ENCODE results near the gene TBK1.

Gene TBK1

GRCh38 chr12:64433915-64434314, 18.0 kb upstream of the TBK1 start:
- H3K4me3 Mint-ChIP-seq, result no peak overlapping the region
- no peaks in the 10 kb centered on the region for H3K4me1 Mint-ChIP-seq (ENCODE audit: low read depth)
- H3K27me3 Mint-ChIP-seq, result no peaks in the 10 kb centered on the region
- no peak overlapping the region for H3K27ac Mint-ChIP-seq
- peaks cover 24% of the 10 kb centered on the region for H3K36me3 Mint-ChIP-seq
- no peaks in the 10 kb centered on the region for H3K9me3 Mint-ChIP-seq (ENCODE audit: low read depth)

DNA sequence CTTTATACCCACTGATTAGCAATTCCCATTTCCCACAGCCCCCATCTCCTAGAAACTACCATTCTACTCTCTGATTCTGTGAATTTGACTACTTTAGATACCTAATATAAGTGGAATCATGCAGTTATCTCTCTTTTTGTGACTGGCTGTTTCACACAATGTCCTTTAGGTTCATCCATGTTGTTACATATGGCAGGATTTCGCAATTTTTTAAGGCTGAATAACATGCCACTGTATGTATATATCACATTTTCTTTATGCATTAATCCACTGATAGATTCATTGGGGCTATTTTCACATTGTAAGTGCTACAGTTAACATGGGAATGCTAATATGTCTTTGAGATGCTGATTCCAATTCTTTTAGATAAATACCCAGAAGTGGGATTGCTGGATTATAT, 11.8 kb upstream of the TBK1 start:
- peaks cover 19% of the 10 kb centered on the region for H3K36me3 Mint-ChIP-seq
- H3K9me3 Mint-ChIP-seq (ENCODE audit: low read depth), result no peaks in the 10 kb centered on the region
- H3K27me3 Mint-ChIP-seq, result no peaks in the 10 kb centered on the region
- no peak overlapping the region for H3K27ac Mint-ChIP-seq
- peaks cover 6% of the 10 kb centered on the region for H3K4me1 Mint-ChIP-seq (ENCODE audit: low read depth)
- H3K4me3 Mint-ChIP-seq, result no peak overlapping the region

- no peaks in the 10 kb centered on the region for H3K27me3 Mint-ChIP-seq
- H3K27ac Mint-ChIP-seq, result peak overlapping the region; percentile 76
- H3K4me1 Mint-ChIP-seq (ENCODE audit: low read depth), result peaks cover 24% of the 10 kb centered on the region
- no peak overlapping the region for H3K4me3 Mint-ChIP-seq
- no peaks in the 10 kb centered on the region for H3K9me3 Mint-ChIP-seq (ENCODE audit: low read depth)
- peaks cover 7% of the 10 kb centered on the region for H3K36me3 Mint-ChIP-seq
Measured at GRCh38 chr12:64445490-64445889, 6.4 kb upstream of the TBK1 start.

GRCh38 chr12:64446295-64446694, 5.6 kb upstream of the TBK1 start:
- Mint-ChIP-seq H3K9me3 (ENCODE audit: low read depth) (no peaks in the 10 kb centered on the region), H3K27ac (peak overlapping the region; percentile 76)

GRCh38 chr12:64450057-64450640, 1.8 kb upstream of the TBK1 start:
- Mint-ChIP-seq H3K27ac (peak overlapping the region; percentile 88), H3K4me1 (ENCODE audit: low read depth) (peaks cover 41% of the 10 kb centered on the region), H3K9me3 (ENCODE audit: low read depth) (no peaks in the 10 kb centered on the region)

More at GRCh38 chr12:64446295-64446694, 5.6 kb upstream of the TBK1 start:
- no peak overlapping the region for H3K4me3 Mint-ChIP-seq
- no peaks in the 10 kb centered on the region for H3K27me3 Mint-ChIP-seq
- peaks cover 7% of the 10 kb centered on the region for H3K36me3 Mint-ChIP-seq
- H3K4me1 Mint-ChIP-seq (ENCODE audit: low read depth), result peaks cover 31% of the 10 kb centered on the region

GRCh38 chr12:64450711-64451486, 1.0 kb upstream of the TBK1 start:
- no peaks in the 10 kb centered on the region for H3K27me3 Mint-ChIP-seq
- H3K27ac Mint-ChIP-seq, result peak overlapping the region; percentile 88
- peak overlapping the region; percentile 90 for H3K4me3 Mint-ChIP-seq
- H3K36me3 Mint-ChIP-seq, result peaks cover 2% of the 10 kb centered on the region
- H3K4me1 Mint-ChIP-seq (ENCODE audit: low read depth), result peaks cover 45% of the 10 kb centered on the region
- H3K9me3 Mint-ChIP-seq (ENCODE audit: low read depth), result no peaks in the 10 kb centered on the region

More at GRCh38 chr12:64450057-64450640, 1.8 kb upstream of the TBK1 start:
- peaks cover 2% of the 10 kb centered on the region for H3K36me3 Mint-ChIP-seq
- peak overlapping the region; percentile 90 for H3K4me3 Mint-ChIP-seq
- H3K27me3 Mint-ChIP-seq, result no peaks in the 10 kb centered on the region

DNA sequence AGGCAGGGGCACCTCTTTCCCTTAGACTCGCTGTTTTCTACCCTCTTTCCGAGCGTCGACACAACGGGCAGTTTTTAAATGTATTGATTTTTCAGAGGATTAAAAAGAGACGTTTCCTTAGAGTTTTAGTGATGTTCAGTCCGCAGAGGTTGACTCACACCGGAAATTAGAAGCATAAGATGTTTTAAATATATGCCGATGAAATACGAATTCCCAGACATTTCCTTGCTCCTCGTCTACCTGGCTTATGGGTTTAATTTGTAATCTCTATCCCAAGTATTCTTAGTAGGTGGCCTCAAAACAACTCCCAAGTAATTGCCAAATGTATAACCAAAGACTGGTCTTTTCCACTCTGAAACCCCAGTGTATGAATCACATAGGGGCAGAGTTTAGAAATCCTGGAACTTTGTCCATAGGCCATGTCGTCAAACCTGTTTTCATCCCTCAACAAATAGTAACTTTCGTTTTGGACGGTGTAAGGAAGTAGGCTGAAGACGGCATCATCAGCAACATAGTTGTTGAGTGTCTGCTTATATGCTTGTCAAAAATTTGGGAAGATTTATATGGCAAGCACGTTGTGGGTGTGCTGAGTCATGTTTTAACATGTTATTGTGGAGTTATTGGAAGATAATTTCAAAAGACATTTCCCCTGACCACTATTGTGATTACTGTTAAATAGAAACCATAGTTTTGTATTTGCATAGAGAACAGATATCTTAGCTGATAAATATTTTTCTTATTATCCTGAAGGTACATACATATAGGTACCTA, 824 bp downstream of the TBK1 start:
- H3K27ac Mint-ChIP-seq, result peak overlapping the region; percentile 88
- H3K9me3 Mint-ChIP-seq (ENCODE audit: low read depth), result no peaks in the 10 kb centered on the region
- peaks cover 50% of the 10 kb centered on the region for H3K4me1 Mint-ChIP-seq (ENCODE audit: low read depth)
- H3K4me3 Mint-ChIP-seq, result peak overlapping the region; percentile 90
- H3K27me3 Mint-ChIP-seq, result no peaks in the 10 kb centered on the region
- peaks cover 5% of the 10 kb centered on the region for H3K36me3 Mint-ChIP-seq

DNA sequence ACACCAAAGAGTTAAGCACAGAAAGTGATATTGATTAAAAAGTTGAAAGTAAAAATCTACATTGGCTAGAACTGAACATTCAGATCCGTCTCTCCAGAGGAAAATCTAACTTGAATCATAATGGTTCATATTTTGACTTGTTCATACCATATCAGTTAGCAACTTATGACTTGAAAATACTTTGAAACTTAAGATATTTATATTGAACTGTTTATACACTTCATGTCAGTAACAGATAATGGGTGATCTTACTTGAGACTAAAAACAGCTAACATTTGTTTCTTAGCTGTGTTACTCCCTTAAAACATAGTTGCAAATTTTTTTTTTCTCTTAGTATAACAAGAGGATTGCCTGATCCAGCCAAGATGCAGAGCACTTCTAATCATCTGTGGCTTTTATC, 3.6 kb downstream of the TBK1 start:
- Mint-ChIP-seq H3K27ac (peak overlapping the region; percentile 72), H3K36me3 (peaks cover 8% of the 10 kb centered on the region), H3K27me3 (no peaks in the 10 kb centered on the region), H3K9me3 (ENCODE audit: low read depth) (no peaks in the 10 kb centered on the region), H3K4me1 (ENCODE audit: low read depth) (peaks cover 63% of the 10 kb centered on the region), H3K4me3 (no peak overlapping the region)

DNA sequence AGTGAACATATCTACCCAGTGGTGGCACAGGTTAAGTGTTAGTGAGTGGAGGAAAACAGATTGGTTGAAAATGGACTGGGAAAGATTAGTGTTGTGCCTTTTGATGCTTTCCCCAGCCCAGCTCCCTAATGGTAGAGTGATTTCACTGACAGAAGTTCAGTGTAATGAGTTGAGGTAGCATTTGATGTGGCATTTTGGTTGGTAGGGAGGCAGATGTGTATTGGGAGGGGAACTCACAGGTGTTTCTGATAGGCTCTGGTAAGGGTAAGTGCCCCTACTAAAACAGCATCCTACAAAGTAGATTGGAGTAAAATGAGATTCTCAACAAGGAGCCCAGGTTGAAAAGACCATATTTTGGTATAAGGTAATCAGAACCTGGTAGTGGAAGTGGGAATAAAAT, 4.2 kb downstream of the TBK1 start:
- H3K4me1 Mint-ChIP-seq (ENCODE audit: low read depth), result peaks cover 57% of the 10 kb centered on the region
- peak overlapping the region; percentile 0 for H3K4me3 Mint-ChIP-seq
- no peaks in the 10 kb centered on the region for H3K27me3 Mint-ChIP-seq
- peaks cover 8% of the 10 kb centered on the region for H3K36me3 Mint-ChIP-seq
- H3K27ac Mint-ChIP-seq, result peak overlapping the region; percentile 72
- no peaks in the 10 kb centered on the region for H3K9me3 Mint-ChIP-seq (ENCODE audit: low read depth)

DNA sequence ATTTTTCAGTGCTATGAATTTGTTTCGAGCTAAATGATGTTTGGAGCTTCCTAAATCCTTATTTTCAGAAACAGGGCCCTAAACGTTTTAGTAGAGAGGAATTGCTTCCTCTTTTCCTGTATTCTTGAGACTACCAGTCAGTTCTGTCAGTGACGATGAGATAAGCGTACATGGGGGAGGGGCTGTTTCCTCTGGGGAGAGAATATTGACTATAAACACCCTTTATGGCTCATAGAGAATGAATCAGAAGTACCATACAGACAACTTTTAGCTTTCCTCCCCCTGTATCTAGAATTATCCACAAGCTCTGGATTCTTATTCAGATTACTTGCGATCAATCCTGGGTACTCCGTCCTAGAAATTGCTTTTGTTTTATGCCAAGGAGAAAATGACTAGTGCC, 5.1 kb downstream of the TBK1 start:
- no peak overlapping the region for H3K4me3 Mint-ChIP-seq
- H3K27ac Mint-ChIP-seq, result peak overlapping the region; percentile 68
- peaks cover 51% of the 10 kb centered on the region for H3K4me1 Mint-ChIP-seq (ENCODE audit: low read depth)
- H3K9me3 Mint-ChIP-seq (ENCODE audit: low read depth), result no peaks in the 10 kb centered on the region
- peaks cover 8% of the 10 kb centered on the region for H3K36me3 Mint-ChIP-seq
- no peaks in the 10 kb centered on the region for H3K27me3 Mint-ChIP-seq

- Mint-ChIP-seq H3K9me3 (ENCODE audit: low read depth) (no peaks in the 10 kb centered on the region), H3K36me3 (peaks cover 8% of the 10 kb centered on the region), H3K27me3 (no peaks in the 10 kb centered on the region), H3K4me3 (no peak overlapping the region), H3K27ac (peak overlapping the region; percentile 68), H3K4me1 (ENCODE audit: low read depth) (peaks cover 50% of the 10 kb centered on the region)
Measured at GRCh38 chr12:64457466-64457865, 5.5 kb downstream of the TBK1 start.

- H3K9me3 Mint-ChIP-seq (ENCODE audit: low read depth), result no peaks in the 10 kb centered on the region
- H3K36me3 Mint-ChIP-seq, result peaks cover 8% of the 10 kb centered on the region
- no peak overlapping the region for H3K4me3 Mint-ChIP-seq
- peaks cover 45% of the 10 kb centered on the region for H3K4me1 Mint-ChIP-seq (ENCODE audit: low read depth)
- H3K27ac Mint-ChIP-seq, result peak overlapping the region; percentile 68
- H3K27me3 Mint-ChIP-seq, result no peaks in the 10 kb centered on the region
Measured at GRCh38 chr12:64457923-64458322, 6.0 kb downstream of the TBK1 start.

GRCh38 chr12:64459394-64459891, 7.5 kb downstream of the TBK1 start:
- H3K4me1 Mint-ChIP-seq (ENCODE audit: low read depth), result peaks cover 39% of the 10 kb centered on the region
- no peaks in the 10 kb centered on the region for H3K27me3 Mint-ChIP-seq
- no peaks in the 10 kb centered on the region for H3K9me3 Mint-ChIP-seq (ENCODE audit: low read depth)
- H3K4me3 Mint-ChIP-seq, result peak overlapping the region; percentile 81
- H3K36me3 Mint-ChIP-seq, result peaks cover 8% of the 10 kb centered on the region
- peak overlapping the region; percentile 91 for H3K27ac Mint-ChIP-seq

DNA sequence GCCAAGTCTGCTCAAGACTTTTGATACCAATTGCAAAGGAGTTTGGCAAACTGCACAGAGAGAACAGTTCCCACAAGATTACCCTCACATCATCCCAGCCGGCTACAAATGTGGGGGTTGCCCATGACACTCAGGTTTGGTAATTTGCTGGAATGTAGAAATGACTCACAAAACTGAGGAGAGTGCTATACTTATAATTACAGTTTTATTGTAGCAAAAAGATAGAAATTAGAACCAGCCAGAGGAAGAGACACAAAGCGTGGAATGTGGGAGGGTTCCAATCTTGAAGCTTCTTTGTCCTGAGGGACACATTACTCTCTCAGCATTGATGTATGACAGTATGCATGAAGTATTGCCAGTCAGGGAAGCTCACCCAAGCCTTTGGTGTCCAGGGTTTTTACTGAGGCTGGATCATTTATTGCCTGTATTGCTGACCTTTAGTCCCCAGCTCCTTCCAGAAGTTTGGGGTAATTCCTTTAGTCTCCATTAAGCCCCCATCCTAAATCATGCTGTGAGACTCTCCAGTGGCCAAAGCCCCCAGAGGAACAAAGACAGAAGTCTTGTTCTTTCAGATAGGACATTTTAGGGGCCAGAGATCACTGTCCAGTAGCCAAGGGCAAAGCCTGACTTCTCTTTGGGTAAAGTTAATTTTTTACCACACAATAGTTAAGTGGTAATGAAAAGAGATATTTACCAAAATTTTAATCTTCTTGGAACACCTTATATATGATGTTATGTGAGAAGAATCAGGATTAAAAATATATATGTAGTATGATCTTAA, 9.9 kb downstream of the TBK1 start:
- Mint-ChIP-seq H3K9me3 (ENCODE audit: low read depth) (no peaks in the 10 kb centered on the region), H3K4me1 (ENCODE audit: low read depth) (peaks cover 27% of the 10 kb centered on the region), H3K27ac (no peak overlapping the region), H3K4me3 (no peak overlapping the region), H3K36me3 (peaks cover 13% of the 10 kb centered on the region), H3K27me3 (no peaks in the 10 kb centered on the region)

Measured in activated naive CD8-positive, alpha-beta T cell (primary cell).